Transverse colon (tissue), 4 donors: ENCODE measurements around the gene DNLZ. TPM values are rescaled to one million over a fixed set of nuclear protein-coding genes. Genes with fewer than 3 reads are reported as not detected.

ENCODE experiments used
- DNase-seq: peaks from one replicate; pipeline ENCODE4 v3.0.0-alpha.2; 2019
- H3K27ac ChIP-seq, 4 donors: fragments of 200-600 bp; sonication (generic); 2 replicates each; pipeline ENCODE4 v1.5.1; 2016 to 2018; ENCODE audit warnings: inconsistent platforms in 4 of 4
- H3K27me3 ChIP-seq: fragments of 200-600 bp; sonication (generic); 2 replicates; pipeline ENCODE4 v1.5.1; 2017; ENCODE audit warnings: inconsistent platforms
- H3K36me3 ChIP-seq, 4 donors: fragments of 200-600 bp; sonication (generic); 2 replicates each; pipeline ENCODE4 v1.5.1; 2017 to 2019; ENCODE audit warnings: inconsistent platforms in 4 of 4
- H3K4me1 ChIP-seq, 4 donors: fragments of 200-600 bp; sonication (generic); 2 replicates each; pipeline ENCODE4 v1.5.1; 2017 to 2020; ENCODE audit warnings: inconsistent platforms in 4 of 4
- H3K4me3 ChIP-seq, 4 donors: fragments of 200-600 bp; sonication (generic); 1 replicate in 1 of 4; 2 replicates in 3 of 4; pipeline versions ENCODE4 v1.5.1 to v1.6.1; 2017 to 2019; ENCODE audit warnings: inconsistent platforms in 4 of 4
- H3K9me3 ChIP-seq, 2 donors: fragments of 200-600 bp; sonication (generic); 2 replicates each; pipeline ENCODE4 v1.5.1; 2017 to 2019; ENCODE audit warnings: inconsistent platforms in 2 of 2
- EP300 ChIP-seq: sonication (generic); formaldehyde crosslinking; IDR thresholded peaks from one replicate; pipeline ENCODE4 v1.6.1; 2017; ENCODE audit warnings: antibody characterized with exemption, low read depth
- POLR2A ChIP-seq: fragments of 450-650 bp; IDR thresholded peaks from one replicate; pipeline ENCODE4 v1.6.1; 2016; ENCODE audit warnings: antibody characterized with exemption, mild to moderate bottlenecking, moderate library complexity
- POLR2AphosphoS5 ChIP-seq, 3 donors: sonication (generic); formaldehyde crosslinking; IDR thresholded peaks; one replicate each; pipeline ENCODE4 v1.6.1; 2016; ENCODE audit warnings: antibody characterized with exemption in 3 of 3
- WGBS, 2 donors: methylation state at CpG; one replicate each; pipeline ENCODE4 v1.1.5; 2018; ENCODE audit warnings: low coverage in 1 of 2; 5-methylcytosine and 5-hydroxymethylcytosine counted together
- in situ Hi-C, 4 donors: fragments of 200-750 bp; cut with MboI; loops; one replicate each; pipeline versions ENCODE4 v1.15.0 to v1.15.1; 2017; ENCODE audit warnings: low sequenced_read_pairs in 3 of 4, low pct_ligation_motif_present in 1 of 4, low pct_unique_long_range_greater_than_20kb in 1 of 4
- intact Hi-C: fragments of 100-400 bp; cut with DNase I; formaldehyde crosslinking; loops from one replicate; pipeline ENCODE4 v1.15.1; 2023; ENCODE audit warnings: low total_unique reads
- total RNA-seq, 4 donors: library from RNA; depleted of rRNA; stranded (reverse); fragments of >200 nt; gene quantifications; one replicate each; pipeline ENCODE4 v1.1.0, GENCODE V29; 2016
- TF ChIP-seq, protein P1 (sequence below), 5 experiments: fragments of 200-600 bp in 3 of 5; fragments of 450-650 bp in 2 of 5; sonication (generic) in 3 of 5; IDR thresholded peaks; 1 replicate in 2 of 5; 2 replicates in 3 of 5; pipeline ENCODE4 v1.5.1; 2016 to 2017; ENCODE audit warnings: antibody characterized with exemption in 5 of 5, inconsistent platforms in 3 of 5, mild to moderate bottlenecking in 2 of 5, moderate library complexity in 1 of 5

Gene DNLZ
- total RNA-seq, 4 donors from 2014 or later = 6.7 to 17.3 (median 10.4) TPM

DNA sequence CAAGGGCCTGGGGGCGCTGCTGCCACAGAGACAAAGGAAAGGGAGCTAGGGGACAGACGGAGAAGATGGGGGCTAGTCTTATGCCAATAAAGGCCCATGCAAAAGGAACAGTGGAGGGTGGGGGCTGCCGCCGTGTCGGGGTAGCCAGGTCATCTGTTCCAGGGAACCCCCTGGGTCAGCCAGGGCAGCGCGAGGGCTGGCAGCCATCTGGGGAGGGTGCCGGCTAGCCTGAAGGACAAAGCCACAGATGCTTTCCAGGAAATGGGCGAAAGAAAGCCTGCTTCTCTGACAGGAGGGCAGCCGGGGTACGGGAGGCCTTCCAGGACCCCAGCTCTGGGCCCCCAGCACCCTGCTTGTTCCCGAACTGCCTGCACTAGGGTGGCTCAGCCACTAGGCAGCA is 11.6 kb upstream of the DNLZ start:
- H3K9me3 ChIP-seq = no peaks in the 10 kb centered on the region
- intact Hi-C loops = no loop called here
- 94% methylated on average over 12 of the region's 12 CpGs; no CpG with 5 or more reads in 1 of the 2 donors for WGBS, 2 donors
- H3K36me3 ChIP-seq = no peaks in the 10 kb centered on the region
- DNase-seq = no peak
- no peaks in the 10 kb centered on the region for H3K27me3 ChIP-seq
- peaks cover 0 to 12% (median 6%) of the 10 kb centered on the region in 4 donors for H3K4me1 ChIP-seq
- no peak overlapping the region for H3K27ac ChIP-seq
- H3K4me3 ChIP-seq = no peak overlapping the region
- TF ChIP-seq, protein P1, sequence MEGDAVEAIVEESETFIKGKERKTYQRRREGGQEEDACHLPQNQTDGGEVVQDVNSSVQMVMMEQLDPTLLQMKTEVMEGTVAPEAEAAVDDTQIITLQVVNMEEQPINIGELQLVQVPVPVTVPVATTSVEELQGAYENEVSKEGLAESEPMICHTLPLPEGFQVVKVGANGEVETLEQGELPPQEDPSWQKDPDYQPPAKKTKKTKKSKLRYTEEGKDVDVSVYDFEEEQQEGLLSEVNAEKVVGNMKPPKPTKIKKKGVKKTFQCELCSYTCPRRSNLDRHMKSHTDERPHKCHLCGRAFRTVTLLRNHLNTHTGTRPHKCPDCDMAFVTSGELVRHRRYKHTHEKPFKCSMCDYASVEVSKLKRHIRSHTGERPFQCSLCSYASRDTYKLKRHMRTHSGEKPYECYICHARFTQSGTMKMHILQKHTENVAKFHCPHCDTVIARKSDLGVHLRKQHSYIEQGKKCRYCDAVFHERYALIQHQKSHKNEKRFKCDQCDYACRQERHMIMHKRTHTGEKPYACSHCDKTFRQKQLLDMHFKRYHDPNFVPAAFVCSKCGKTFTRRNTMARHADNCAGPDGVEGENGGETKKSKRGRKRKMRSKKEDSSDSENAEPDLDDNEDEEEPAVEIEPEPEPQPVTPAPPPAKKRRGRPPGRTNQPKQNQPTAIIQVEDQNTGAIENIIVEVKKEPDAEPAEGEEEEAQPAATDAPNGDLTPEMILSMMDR (IDR thresholded peaks at IDR 0.05) = no peak
- TF ChIP-seq EP300 (no peak), POLR2A (no peak), POLR2AphosphoS5 (IDR thresholded peaks at IDR 0.05) (no peak)
- in situ Hi-C loops = no loop called here

DNA sequence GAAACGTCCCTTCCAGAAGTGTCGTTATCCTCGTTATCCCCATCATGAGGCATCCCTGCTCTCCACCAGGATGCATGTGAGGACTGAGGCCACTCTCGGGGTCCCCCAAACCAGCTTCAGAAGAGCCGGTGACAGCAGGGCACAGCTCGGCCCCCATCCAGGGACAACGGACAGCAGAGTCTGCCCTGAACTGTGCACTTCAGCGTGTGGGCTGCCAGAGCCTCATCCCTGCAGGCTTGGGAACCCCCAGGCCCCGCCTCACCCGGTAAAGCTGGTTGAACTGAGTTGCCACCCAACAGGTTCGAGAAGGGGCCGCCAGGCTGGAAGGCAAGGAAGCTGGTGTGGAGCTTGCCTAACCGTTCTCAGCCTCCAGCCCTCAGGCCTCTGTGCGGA is 10.6 kb upstream of the DNLZ start:
- H3K4me3 ChIP-seq = no peak overlapping the region
- no peak for DNase-seq
- H3K27me3 ChIP-seq = no peaks in the 10 kb centered on the region
- H3K27ac ChIP-seq = no peak overlapping the region
- in situ Hi-C loops (no loop called here), intact Hi-C loops (no loop called here)
- H3K9me3 ChIP-seq = no peaks in the 10 kb centered on the region
- WGBS, 2 donors = 88 to 90% methylated on average over 2 to 14 of the region's 14 CpGs
- H3K4me1 ChIP-seq = peaks cover 0 to 12% (median 6%) of the 10 kb centered on the region in 4 donors
- no peaks in the 10 kb centered on the region for H3K36me3 ChIP-seq
- TF ChIP-seq, protein P1 (IDR thresholded peaks at IDR 0.05) = no peak
- TF ChIP-seq POLR2A = no peak
- TF ChIP-seq POLR2AphosphoS5 (IDR thresholded peaks at IDR 0.05) = no peak
- no peak for TF ChIP-seq EP300

DNA sequence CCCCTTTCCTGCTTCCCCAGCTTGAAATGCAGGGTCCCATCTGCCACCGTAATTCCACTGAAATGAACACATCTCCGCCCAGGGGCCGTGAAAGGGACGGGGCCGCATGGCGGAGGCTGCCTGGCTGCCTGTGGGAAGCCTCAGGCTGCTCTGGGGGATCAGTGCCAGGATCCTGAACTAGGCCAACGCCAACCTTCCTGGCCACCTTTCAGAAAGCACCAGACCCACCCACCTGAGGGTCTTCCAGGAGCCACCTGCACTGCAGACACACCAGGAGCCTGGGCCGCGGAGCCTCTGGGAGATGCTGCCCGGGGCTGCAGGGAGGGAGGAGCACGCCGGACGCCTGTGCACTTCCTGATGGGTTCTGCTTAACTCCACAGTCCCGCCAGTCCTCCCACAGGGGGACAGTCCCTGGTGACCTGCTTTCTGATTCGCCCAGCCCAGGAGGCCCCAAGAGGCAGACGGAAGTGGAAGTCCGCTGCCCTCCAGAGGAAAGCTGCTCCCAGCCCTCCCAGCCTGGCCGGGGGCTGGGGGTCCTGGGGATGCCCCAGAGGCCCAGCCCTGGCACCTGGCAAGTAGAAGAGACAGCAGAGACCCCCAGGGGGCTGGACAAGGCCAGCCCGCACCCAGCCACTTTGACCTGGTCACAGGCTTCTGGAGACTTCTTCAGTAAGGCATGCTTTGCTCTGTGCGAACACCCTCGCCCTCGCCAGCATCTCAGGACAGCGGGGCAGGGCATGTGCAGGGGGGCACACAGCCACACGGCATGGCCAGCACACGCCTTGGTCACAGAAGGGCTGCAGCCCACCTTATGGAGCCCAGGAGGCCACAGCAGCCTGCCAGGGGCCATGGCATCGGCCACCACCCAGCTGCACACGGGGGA is 10.0 kb upstream of the DNLZ start, which contains the start of gene CARD9:
CARD9 (minus strand) TSS at position 370 of the 883 bp plus-strand sequence. CDS start 1,591 bp downstream, outside the sequence.
- TF ChIP-seq POLR2A = no peak
- no peak for TF ChIP-seq POLR2AphosphoS5 (IDR thresholded peaks at IDR 0.05)
- TF ChIP-seq, protein P1 (IDR thresholded peaks at IDR 0.05) = no peak
- no peak for TF ChIP-seq EP300
- Histone ChIP-seq H3K4me3 (peak within 1 kb of the TSS in 2 of 4 donors; percentile 12 to 22), H3K27ac (peak within 1 kb of the TSS; percentile 23 to 43 (median 30)), H3K36me3 (no peaks in the 10 kb centered on the region), H3K9me3 (no peaks in the 10 kb centered on the region), H3K27me3 (no peaks in the 10 kb centered on the region), H3K4me1 (peaks cover 0 to 12% (median 6%) of the 10 kb centered on the region in 4 donors)
- WGBS, 2 donors = 47 to 62% methylated on average over 3 to 20 of the region's 27 CpGs
- peak; percentile 35 for DNase-seq
- in situ Hi-C loops = no loop called here
- intact Hi-C loops = no loop called here

DNA sequence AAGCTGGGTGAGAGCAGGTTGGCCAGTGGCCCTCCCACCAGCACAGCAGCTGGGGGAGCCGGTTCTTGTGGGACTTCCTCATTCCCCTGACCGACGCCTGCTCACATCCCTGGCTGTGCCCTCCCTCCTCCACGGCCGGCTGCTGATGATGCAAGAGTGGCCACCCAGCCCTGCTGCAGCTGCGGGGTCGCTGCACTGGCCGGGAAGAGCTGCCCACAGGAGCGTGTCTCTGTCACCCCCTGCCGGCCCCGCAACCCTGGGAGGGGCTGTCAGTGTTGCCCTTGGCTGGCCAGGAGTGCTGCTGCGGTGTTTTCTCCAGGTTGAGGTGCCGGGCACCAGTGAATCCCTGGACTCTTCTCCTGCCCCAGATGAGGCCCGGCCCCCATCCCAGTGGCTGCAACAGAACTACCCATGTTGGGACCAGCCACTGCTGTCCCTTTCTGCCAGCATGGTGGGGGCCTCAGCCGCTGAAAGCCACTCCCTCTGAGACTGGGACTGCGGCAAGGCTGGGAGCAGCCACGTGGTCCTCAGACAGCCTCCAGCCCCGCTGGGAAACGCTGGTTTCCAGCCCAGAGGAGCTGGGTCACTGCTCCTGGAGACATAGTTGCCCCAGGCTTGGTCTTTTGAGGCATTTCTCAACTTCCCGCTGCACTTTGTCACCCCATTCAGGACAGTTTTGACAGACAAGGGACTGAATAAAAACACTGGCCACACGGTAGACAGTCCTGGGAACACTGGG is 9.2 kb upstream of the DNLZ start:
- H3K27ac ChIP-seq = peak overlapping the region; percentile 25 to 43 (median 30)
- H3K27me3 ChIP-seq = no peaks in the 10 kb centered on the region
- no peaks in the 10 kb centered on the region for H3K9me3 ChIP-seq
- DNase-seq = peak; percentile 49
- intact Hi-C loops (no loop called here), in situ Hi-C loops (no loop called here)
- TF ChIP-seq, protein P1 (IDR thresholded peaks at IDR 0.05) = no peak
- TF ChIP-seq POLR2A (no peak), EP300 (no peak), POLR2AphosphoS5 (IDR thresholded peaks at IDR 0.05) (no peak)
- peaks cover 0 to 12% (median 6%) of the 10 kb centered on the region in 4 donors for H3K4me1 ChIP-seq
- H3K36me3 ChIP-seq = no peaks in the 10 kb centered on the region
- WGBS, 2 donors = 19 to 33% methylated on average over 1 to 20 of the region's 21 CpGs
- H3K4me3 ChIP-seq = peak overlapping the region in 2 of 4 donors; percentile 12 to 22
